ENCODE measurements around the gene MIER3.

The MIER3 gene

GRCh38 chr5:56947052-56947451 is 4.9 kb downstream of the MIER3 start:
- Histone ChIP-seq H3K4me3 (ENCODE audit: low read depth in 1 of 2, low read length in 1 of 2) (no peak overlapping the region), H3K27ac (no peak overlapping the region), H3K9me3 (no peaks in the 10 kb centered on the region), H3K4me1 (ENCODE audit: control insufficient read depth in 1 of 2, insufficient read depth in 1 of 2, low read depth in 1 of 2, low read length in 1 of 2) (peaks cover 12 to 17% of the 10 kb centered on the region in 2 experiments), H3K27me3 (peaks cover 13% of the 10 kb centered on the region), H3K36me3 (peaks cover 3% of the 10 kb centered on the region)
- TF ChIP-seq CTCF (IDR thresholded peaks at IDR 0.05), result no peak

- H3K36me3 ChIP-seq, result peaks cover 22% of the 10 kb centered on the region
- no peak overlapping the region for H3K4me3 ChIP-seq (ENCODE audit: low read depth in 1 of 2, low read length in 1 of 2)
- H3K9me3 ChIP-seq, result no peaks in the 10 kb centered on the region
- no peaks in the 10 kb centered on the region for H3K4me1 ChIP-seq (ENCODE audit: control insufficient read depth in 1 of 2, insufficient read depth in 1 of 2, low read depth in 1 of 2, low read length in 1 of 2)
- H3K27ac ChIP-seq, result no peak overlapping the region
- TF ChIP-seq CTCF (IDR thresholded peaks at IDR 0.05), result no peak
- H3K27me3 ChIP-seq, result no peaks in the 10 kb centered on the region
Observed at GRCh38 chr5:56941981-56942380, 9.9 kb downstream of the MIER3 start.

GRCh38 chr5:56938858-56939257 is 13.1 kb downstream of the MIER3 start:
- H3K36me3 ChIP-seq, result peaks cover 47% of the 10 kb centered on the region
- no peak overlapping the region for H3K27ac ChIP-seq
- no peaks in the 10 kb centered on the region for H3K4me1 ChIP-seq (ENCODE audit: control insufficient read depth in 1 of 2, insufficient read depth in 1 of 2, low read depth in 1 of 2, low read length in 1 of 2)
- no peaks in the 10 kb centered on the region for H3K9me3 ChIP-seq
- no peaks in the 10 kb centered on the region for H3K27me3 ChIP-seq
- TF ChIP-seq CTCF (IDR thresholded peaks at IDR 0.05), result no peak
- no peak overlapping the region for H3K4me3 ChIP-seq (ENCODE audit: low read depth in 1 of 2, low read length in 1 of 2)

GRCh38 chr5:56934325-56934724 is 17.6 kb downstream of the MIER3 start:
- Histone ChIP-seq H3K4me3 (ENCODE audit: low read depth in 1 of 2, low read length in 1 of 2) (no peak overlapping the region), H3K4me1 (ENCODE audit: control insufficient read depth in 1 of 2, insufficient read depth in 1 of 2, low read depth in 1 of 2, low read length in 1 of 2) (no peaks in the 10 kb centered on the region), H3K27ac (no peak overlapping the region), H3K9me3 (no peaks in the 10 kb centered on the region), H3K27me3 (no peaks in the 10 kb centered on the region), H3K36me3 (peaks cover 61% of the 10 kb centered on the region)
- no peak for TF ChIP-seq CTCF (IDR thresholded peaks at IDR 0.05)

- Histone ChIP-seq H3K4me3 (ENCODE audit: low read depth in 1 of 2, low read length in 1 of 2) (no peak overlapping the region), H3K27me3 (no peaks in the 10 kb centered on the region), H3K27ac (no peak overlapping the region), H3K4me1 (ENCODE audit: control insufficient read depth in 1 of 2, insufficient read depth in 1 of 2, low read depth in 1 of 2, low read length in 1 of 2) (no peaks in the 10 kb centered on the region), H3K36me3 (peaks cover 37% of the 10 kb centered on the region), H3K9me3 (no peaks in the 10 kb centered on the region)
- no peak for TF ChIP-seq CTCF (IDR thresholded peaks at IDR 0.05)
Observed at GRCh38 chr5:56922922-56923321, 29.0 kb downstream of the MIER3 start.

Measured in neutrophil (primary cell).